ENCODE data around the gene TRPC4.
A peak's percentile ranks its signal among the peaks of the same experiment; 100 is the strongest.

TRPC4 gene

DNA sequence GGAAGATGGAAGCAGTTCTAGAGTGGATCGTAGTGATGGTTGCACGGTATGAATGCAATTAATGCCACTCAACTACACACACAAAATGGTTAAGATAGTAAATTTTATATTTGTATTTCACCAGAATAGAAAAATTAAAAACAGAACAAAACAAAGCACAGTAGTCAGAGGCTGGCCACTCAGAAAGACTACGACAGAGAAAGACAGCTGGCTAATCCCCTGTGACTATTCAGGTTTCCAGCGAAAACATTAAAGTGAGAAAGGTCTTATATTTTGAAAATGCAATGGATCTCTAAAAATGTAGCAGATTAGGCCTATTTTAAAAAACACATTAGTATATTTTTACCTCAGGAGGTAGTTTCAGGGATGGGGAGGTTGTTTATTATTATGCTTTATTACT lies 139.7 kb downstream of the TRPC4 start:
- DNase-seq (ENCODE audit: low read depth in 2 of 2): no peak

DNA sequence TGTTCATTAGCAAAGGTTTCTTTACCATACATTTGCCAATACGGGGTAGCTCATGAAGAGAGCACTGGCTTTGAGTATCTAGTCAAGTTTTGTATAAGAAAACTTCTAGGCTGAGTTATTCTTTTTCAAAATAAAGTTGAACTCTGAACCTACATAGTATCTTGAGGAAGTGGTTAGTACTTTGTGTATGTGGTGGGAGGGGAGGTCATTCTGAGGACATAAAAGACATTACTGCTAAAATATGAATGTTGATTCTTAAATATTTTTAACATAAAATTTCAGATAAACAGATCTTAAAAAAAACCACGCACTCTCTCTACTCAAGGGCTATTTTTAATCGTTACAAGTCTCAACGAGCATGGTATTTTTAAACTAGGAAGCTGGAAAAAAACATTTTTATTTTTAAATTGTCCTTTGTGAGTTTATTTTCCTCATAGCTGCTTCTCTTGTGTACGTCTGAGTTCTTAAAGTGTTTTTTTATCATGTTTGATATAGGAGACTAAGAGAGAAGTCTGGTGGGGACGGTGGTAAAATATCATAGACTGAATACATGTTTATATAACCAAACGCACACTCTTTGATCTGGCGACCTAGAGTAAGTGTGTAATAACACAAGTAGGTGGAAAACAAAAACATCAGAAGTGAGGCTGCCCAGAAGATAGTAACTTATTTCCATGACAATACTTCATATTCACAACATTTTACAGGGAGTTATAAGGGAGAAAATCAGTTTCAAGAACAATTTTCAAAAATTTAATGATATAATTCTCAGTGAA lies 153.0 kb downstream of the TRPC4 start:
- DNase-seq (ENCODE audit: low read depth in 2 of 2): no peak

DNA sequence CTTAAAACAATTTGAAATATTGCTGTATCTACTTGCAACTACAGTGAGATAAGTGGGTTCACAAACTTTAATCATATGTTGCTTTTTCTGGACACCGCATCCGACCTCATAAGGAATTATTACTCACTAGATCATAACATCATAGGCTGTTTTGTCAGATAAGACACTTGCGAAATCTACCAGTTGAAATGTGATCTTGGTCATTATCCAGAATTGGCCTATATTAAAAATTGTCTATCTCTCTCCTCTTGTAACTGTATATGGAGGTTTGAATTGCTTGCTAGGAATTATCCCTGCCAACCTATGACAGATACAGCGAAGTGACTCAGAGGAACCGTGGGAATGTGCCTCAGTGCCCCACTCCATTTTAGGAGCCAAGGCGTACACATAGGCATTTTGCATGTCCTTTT lies 154.0 kb downstream of the TRPC4 start:
- peak; percentile 45 to 46 for DNase-seq (ENCODE audit: low read depth in 2 of 2)

DNA sequence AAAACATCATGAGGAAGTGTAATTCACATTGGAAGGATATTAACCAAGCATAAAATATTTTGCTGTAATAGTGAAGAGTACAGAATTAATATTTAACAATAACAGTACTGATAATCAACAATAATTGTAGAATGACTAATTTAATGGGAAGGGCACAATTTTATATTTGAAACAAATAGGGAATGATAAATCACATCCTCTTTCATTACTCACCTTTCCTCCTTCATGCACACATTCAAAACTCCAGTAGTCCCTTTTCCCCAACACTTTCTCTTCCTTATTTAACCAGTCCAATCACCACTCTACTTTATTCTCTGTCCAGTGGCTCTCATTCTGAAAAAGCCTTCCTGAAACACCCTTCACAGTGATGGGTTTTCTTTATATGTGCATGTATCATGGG lies 160.3 kb downstream of the TRPC4 start:
- no peak for DNase-seq (ENCODE audit: low read depth in 2 of 2)

DNA sequence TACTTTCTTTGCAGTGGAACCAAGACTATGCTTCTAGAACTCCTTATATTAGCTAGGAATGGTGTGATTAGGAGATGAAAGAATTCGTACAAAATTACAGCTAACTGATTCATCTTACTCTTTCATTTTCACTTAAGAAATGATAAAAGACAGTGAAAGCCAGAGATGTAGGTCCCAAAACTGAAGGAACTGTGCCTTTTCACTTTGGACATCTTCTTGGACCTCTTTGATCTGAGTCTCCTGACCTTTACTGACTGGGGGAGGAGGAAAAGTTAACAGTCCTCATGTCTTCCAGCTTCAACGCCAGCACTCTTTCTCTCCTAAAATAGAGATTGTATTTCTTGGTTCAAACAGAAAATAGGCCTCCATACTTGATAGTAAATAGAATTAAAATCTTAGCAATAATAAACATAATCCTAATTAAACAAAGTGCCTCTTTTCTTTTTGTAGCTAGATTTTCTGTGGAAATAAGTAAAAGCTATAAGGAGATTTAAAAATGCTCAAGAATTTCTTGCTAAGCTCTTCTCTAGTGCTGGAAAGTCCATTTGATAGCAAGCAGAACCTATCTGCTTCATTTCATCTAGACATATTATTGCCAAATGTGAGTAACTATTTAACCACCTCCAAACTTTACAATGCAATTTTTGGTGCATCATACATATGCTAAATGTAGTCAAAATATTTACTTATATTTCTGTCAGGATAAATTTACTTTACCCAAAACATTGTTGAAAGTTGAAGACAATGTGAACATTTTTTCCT lies 161.7 kb downstream of the TRPC4 start:
- no peak for DNase-seq (ENCODE audit: low read depth in 2 of 2)

DNA sequence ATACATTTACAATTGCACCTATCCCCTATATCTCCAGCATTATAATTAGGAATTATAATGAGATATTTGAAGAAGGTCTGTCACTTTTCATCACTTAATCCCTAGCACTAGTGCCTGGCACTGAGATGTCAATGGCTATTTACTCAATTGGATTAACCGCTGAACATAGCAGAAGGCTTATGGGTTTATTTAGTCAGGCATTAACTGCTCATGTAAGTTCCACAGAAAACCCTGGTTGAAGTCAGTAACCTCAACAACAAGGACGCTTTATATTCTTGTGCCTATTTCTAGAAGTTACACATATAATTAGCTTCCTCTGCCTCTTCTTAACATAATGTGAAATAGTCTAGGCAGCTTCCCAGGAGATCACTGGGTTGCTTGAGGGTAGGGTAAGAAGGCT lies 163.5 kb downstream of the TRPC4 start:
- no peak for DNase-seq (ENCODE audit: low read depth in 2 of 2)

DNA sequence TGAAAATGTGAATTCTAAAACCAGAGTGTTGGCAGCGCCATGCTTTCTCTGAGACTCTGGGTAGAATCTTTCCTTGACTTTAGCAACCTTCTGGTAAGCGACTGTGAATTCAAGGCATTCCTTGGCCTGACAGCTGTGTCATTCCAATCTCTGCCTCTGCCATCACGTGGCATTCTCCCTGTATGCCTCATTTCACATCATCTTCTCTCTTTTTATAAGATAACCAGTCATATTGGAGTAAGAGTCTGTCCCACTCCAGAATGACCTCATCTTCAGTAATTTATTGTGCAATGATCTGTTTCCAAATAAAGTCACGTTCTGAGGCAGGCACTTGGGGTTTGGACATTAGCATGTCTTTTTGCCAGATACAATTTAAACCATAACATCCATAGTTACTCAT lies 167.6 kb downstream of the TRPC4 start:
- DNase-seq (ENCODE audit: low read depth in 2 of 2): peak; percentile 91 to 92

DNA sequence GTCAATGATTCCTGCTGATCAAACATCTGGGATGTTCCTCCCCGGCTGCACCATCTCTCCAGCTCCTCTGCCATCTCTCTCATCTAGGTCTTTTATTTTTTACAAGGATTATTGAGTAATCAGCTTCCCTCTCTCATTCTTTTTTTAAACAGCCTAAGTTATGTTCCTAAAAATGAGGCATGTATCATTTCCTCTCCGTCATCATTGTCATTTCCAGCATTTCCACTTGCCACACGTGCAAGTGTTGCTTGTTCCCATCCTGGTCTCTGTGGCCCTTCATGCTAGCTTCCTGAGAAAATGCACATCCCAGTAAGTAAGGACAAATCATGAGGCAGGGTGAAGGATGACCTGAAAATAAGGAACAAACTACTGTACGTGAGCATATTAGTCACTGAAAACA lies 168.3 kb downstream of the TRPC4 start:
- no peak for DNase-seq (ENCODE audit: low read depth in 2 of 2)

DNA sequence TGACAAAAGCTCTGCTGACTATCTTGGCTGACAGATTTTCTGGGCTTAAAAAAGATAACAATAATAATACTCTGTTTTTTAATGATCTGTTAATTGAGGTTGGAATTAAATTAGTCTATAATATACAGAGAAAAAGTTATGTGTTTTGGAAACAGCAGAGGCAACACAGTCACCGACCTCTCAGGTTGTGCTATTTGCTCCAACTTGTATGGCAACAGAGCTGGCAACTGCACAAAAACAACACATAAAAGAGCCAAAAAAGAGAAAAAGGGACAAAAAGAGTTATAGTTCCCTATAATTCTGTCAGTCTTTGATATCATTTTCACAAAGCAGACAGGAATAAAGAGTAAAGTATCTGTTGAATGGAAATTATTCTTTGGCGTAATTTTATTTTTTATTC lies 168.7 kb downstream of the TRPC4 start:
- DNase-seq (ENCODE audit: low read depth in 2 of 2): no peak

DNA sequence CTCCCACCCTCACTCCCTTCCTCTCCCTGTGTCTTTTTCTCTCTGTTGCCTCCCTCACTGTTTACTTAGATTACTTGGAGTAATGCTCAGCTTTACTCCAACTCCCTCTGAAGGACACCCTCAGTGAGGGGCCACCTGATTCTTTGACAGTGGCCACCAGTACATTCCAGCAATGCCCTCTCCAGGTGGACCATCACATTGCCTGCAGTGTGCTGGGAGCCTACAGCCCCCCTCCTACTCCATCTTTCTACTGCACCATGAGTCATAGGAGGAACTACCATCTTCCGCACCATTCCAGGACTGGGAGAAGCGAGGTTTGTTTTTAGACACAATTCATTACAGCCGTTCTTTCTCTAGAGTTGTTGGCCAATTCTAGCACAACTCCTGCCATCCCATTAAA lies 174.4 kb downstream of the TRPC4 start:
- DNase-seq (ENCODE audit: low read depth in 2 of 2): no peak

DNA sequence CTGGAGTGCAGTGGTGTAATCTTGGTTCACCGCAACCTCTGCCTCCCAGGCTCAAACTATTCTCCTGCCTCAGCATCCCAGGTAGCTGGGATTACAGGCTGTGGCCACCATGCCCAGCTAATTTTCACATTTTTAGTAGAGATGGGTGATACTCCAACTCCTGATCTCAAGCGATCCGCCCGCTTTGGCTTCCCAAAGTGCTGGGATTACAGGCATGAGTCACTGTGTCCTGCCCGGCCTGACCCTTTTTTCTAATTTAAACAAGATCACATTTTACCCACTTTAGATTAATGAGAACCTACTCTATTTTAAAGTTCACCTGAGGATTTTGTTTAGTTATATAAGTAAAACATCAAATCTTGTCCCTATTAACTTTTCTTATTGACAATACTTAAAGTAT lies 179.2 kb downstream of the TRPC4 start:
- DNase-seq (ENCODE audit: low read depth in 2 of 2): no peak

DNA sequence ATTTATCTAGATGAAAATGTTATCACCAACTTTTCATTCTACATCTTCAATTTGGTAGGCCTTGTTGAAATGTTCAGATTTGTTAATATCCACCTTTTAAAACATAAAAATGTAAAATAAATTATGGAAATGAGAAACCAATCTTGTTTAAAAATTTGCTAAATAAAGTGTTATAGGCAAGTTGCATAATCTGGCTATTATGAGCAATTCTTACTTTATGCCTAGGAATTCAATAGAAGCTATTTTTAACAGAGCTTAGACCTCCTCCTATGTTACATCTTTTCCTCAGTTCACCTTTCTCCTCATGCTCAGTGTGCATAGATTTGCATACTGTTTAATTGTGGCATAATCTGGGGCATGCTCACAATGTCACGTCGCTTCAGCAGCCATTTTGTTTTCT lies 183.1 kb downstream of the TRPC4 start:
- no peak for DNase-seq (ENCODE audit: low read depth in 2 of 2)

DNA sequence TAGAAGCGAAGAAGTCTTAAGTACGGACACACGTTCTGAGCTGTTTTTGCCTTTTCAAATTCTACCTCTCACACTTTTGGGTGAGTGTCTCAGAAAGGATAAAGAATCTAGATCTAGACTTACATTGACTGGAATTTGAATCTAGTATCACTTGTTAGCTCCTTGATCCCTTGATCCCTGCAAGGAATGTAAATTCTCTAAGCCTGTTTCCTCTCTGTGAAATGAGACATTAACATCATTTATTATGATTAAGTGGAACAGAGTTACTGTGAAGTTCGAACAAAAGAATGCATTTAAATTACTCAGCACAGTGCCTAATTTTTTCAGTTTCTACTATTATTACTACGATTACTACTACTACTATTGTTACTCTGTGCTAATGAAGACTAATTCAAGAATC lies 184.4 kb downstream of the TRPC4 start:
- no peak for DNase-seq (ENCODE audit: low read depth in 2 of 2)

DNA sequence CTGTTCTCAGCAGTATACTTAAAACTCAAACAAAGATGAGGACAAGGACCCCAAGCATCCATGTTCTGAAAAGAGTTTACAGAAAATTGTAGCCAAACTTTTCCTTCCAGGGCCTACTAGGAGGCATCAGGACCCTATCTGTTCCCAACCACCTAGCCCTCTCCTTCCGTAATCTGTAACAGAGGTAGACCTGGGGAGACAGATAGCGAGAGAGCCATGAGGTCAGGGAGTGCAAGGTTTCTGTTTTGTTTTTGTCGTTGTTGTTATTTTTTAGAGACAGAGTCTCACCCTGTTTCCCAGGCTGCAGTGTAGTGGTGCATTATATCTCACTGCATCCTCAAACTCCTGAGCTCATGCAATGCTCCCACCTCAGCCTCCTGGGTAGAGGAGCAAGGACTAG lies 187.1 kb downstream of the TRPC4 start:
- no peak for DNase-seq (ENCODE audit: low read depth in 2 of 2)

DNA sequence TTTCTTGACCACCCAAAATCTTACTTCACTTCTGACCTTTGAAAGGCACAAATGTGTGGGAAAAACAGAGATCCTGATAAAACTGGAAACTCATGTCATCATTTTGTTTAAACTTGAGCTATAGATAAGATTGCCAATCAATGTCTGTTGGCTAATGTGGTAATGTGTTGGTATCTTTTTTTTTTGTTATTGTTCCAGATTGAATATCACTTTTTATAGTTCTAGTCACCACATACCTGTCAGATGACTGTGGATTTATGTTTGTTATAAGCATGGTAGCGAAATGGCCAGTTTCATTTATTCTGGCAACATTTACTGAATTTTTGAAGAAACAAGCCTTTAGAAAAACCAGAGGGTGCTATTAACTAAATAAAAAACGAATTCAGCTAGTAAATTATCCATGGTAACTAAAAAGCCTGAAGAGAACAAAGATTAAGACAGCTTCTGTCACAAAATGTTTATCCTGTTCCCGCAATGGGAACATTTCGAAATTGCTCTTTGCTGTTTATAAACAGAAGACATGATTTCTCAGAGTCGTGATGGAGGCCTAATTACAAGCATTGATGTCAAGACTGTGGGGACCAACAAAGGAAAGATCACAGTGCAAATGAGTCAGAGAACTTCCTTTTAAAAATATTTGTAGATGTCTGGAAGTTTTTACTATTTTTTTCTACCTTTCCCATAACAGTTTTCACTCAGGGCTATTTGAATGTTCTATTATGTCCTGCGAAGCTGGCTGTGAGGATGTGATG lies 188.1 kb downstream of the TRPC4 start:
- no peak for DNase-seq (ENCODE audit: low read depth in 2 of 2)

DNA sequence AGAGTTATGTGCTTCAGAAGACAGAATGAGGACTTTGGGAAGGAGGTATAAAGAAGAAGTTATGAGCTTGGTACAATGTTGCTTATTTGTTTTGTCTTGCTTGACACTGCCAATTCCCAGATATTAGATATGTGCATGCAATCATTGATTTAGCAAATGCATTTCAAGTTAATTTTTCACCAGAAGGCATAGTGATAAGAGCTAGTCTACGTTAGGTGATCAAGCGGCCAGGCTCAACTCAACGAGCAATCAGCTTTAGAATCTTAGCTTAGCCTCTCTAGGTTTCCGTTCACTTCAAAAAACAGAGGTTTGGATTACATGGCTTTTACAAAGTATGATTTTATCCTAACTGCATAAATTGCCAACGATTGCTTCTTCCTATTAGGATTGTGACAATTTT lies 189.4 kb downstream of the TRPC4 start:
- no peak for DNase-seq (ENCODE audit: low read depth in 2 of 2)

DNA sequence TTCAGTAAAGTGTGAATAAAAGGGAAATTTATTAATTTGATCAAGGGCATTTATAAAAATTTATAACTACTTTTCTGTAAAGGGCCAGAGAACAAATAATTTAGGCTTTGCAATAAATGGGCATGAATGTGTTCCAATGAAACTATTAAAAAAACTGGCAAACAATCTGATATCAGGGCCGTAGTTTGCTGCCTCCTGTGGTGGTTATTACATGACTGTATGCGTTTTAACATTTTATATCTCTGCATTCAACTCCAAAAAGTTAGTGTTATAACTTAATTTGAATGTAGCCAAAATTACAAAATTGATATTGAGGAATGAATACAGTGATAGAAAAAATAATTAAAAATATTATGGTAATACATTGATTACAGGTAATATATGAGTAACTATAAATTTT lies 190.5 kb downstream of the TRPC4 start:
- DNase-seq (ENCODE audit: low read depth in 2 of 2): no peak

DNA sequence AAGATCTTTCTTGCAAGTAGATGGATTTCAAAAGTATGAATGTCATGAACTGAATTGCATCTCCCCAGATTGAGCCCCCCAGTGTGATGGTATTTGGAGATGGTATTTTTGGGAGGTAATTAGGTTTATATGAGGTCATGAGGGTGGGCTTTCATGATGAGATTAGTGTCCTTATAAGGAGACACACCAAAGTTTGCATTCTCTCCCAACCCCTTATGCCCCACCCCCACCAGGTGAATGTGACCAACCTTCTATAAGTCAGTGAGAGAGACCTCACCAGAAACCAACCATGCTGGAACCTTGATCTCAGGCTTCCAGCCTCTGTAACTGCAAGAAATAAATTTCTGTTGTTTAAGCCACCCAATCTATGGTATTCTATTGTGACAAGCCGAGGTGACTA lies 199.7 kb downstream of the TRPC4 start:
- no peak for DNase-seq (ENCODE audit: low read depth in 2 of 2)

DNA sequence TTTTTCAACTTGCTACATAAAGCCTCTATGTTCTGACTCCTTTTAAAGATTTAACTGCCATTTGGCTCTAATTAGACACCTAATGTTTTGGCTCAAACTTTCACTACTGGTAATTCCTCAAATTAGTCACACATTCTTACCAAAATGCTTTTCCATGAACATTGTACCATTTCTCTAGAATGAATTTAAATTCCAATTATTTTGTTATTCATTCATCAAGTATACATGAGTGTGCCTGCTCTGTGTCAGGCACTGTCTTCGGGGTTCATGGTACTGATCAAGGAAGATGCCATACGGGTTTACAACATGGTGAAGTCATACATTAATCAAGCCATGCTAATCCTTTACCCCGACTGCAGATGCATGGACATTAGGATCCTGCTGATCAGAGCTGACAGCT lies 201.9 kb downstream of the TRPC4 start:
- peak; percentile 31 to 36 for DNase-seq (ENCODE audit: low read depth in 2 of 2)

DNA sequence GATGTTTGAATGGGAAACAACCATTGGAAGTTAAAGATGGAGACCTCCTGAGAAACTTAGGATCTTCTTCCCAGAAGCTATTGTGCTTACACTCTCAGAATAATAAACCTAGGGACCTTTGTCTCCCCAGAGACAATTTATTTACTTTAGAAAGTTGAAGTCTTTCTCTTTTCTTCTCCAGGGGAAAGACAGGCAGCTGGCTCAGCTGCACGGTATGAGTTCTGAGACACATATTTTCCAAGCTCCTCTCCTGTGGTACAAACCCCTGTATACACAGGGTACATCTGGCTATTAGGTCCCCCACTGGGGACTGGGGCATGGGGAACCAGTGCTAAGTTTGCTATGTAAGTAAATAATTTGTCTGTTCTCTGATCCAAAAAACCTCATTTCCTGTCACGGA lies 203.5 kb downstream of the TRPC4 start:
- no peak for DNase-seq (ENCODE audit: low read depth in 2 of 2)

DNA sequence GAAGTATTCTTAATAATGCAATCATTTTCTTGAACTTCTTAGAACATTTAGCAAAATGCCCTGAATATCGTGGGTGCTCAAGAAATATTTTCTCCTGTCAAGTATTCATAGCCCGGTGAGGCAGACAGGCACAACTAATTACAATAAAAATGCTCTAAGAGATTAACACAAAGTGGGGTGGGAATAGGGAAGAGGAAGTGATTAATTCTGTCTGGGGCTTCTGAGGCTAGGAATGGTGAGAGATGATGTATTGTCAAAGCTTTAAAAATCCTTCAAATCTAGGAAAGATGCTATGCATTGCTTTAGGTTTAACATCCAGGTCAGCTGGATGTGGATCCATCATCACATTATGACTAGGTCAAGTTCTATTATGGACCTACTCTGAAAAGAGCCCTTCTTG lies 204.2 kb downstream of the TRPC4 start:
- DNase-seq (ENCODE audit: low read depth in 2 of 2): no peak

DNA sequence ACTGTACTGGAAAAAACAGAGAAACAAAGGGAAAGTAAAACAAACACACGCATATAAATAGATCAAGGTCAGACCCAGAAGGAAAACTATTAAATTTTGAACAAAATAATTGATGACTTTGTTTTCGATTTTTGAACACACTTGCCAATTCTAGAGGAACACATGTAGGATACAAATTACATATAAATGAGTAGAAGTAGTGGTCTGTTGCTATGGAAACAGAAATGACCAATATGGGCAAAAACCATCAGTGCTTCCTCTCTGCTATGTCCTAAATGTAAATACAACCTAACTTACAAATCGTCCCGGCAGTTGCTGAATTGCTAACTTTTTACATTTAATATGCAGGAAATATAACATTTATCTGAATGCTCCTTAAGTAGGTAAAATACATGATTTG lies 205.8 kb downstream of the TRPC4 start:
- no peak for DNase-seq (ENCODE audit: low read depth in 2 of 2)

DNA sequence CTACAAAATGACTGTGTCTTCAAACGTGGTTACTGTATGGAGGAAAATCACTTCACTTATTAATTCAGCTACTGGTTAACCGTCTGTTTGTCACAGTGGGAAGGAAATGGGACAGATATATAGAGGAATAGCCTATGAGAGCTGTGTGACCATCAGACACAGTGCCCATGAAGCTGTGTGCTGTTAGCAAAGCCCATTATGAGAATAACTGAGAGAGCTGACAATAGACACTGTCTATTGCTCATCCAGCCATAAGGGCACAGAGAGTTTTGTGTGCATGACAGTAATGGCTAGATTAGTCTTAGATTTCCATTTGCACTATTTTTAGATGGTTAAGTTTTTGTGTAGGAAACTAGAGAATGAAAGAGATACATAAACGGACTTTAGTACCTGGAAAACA lies 206.9 kb downstream of the TRPC4 start:
- DNase-seq (ENCODE audit: low read depth in 2 of 2): no peak

All from fibroblast of skin of left quadriceps (primary cell).